HG03521 (cell line): ENCODE data around the gene CLCA4.

ENCODE experiments used
- ATAC-seq: cut with Tn5 transposase; IDR thresholded peaks from one replicate; pipeline ENCODE4 v1.9.1; 2021; ENCODE audit warnings: mild to moderate bottlenecking, moderate library complexity; ENCODE audit not compliant: unreplicated experiment

The CLCA4 gene

GRCh38 chr1:86523670-86524354 lies 23.1 kb upstream of the CLCA4 start:
- no peak for ATAC-seq

GRCh38 chr1:86527306-86527705 lies 19.6 kb upstream of the CLCA4 start:
- ATAC-seq, result no peak

- ATAC-seq, result no peak
Measured at GRCh38 chr1:86530211-86530845, 16.6 kb upstream of the CLCA4 start.

- no peak for ATAC-seq
Measured at GRCh38 chr1:86537928-86538695, 8.8 kb upstream of the CLCA4 start.

- ATAC-seq, result no peak
Measured at GRCh38 chr1:86538775-86539174, 8.1 kb upstream of the CLCA4 start.

GRCh38 chr1:86541859-86542258 lies 5.0 kb upstream of the CLCA4 start:
- ATAC-seq, result no peak

GRCh38 chr1:86542631-86543030 lies 4.2 kb upstream of the CLCA4 start:
- no peak for ATAC-seq

GRCh38 chr1:86548839-86549238 lies 2.0 kb downstream of the CLCA4 start:
- no peak for ATAC-seq

GRCh38 chr1:86551305-86551704 lies 4.4 kb downstream of the CLCA4 start:
- no peak for ATAC-seq

GRCh38 chr1:86552376-86552775 lies 5.5 kb downstream of the CLCA4 start:
- ATAC-seq, result no peak

GRCh38 chr1:86557739-86558138 lies 10.9 kb downstream of the CLCA4 start:
- ATAC-seq, result no peak

GRCh38 chr1:86563849-86564248 lies 17.0 kb downstream of the CLCA4 start:
- no peak for ATAC-seq

- ATAC-seq, result no peak
Measured at GRCh38 chr1:86567341-86567740, 20.5 kb downstream of the CLCA4 start.

GRCh38 chr1:86567878-86568277 lies 21.0 kb downstream of the CLCA4 start:
- no peak for ATAC-seq

- no peak for ATAC-seq
Measured at GRCh38 chr1:86573763-86574484, 27.0 kb downstream of the CLCA4 start.

GRCh38 chr1:86581231-86581630 lies 34.4 kb downstream of the CLCA4 start:
- no peak for ATAC-seq

- no peak for ATAC-seq
Measured at GRCh38 chr1:86582161-86582560, 35.3 kb downstream of the CLCA4 start.

GRCh38 chr1:86583032-86583431 lies 36.2 kb downstream of the CLCA4 start:
- no peak for ATAC-seq

- no peak for ATAC-seq
Measured at GRCh38 chr1:86583593-86583992, 36.7 kb downstream of the CLCA4 start.

GRCh38 chr1:86594284-86594770 lies 47.4 kb downstream of the CLCA4 start:
- ATAC-seq, result no peak

GRCh38 chr1:86596224-86596623 lies 49.3 kb downstream of the CLCA4 start:
- no peak for ATAC-seq
